Loucy (cell line): ENCODE data around the gene BUB1B.

Source experiments
- EZH2phosphoT487 ChIP-seq: fragments of 200-600 bp; IDR thresholded peaks from 2 replicates; pipeline ENCODE4 v1.6.1; 2018; ENCODE audit warnings: antibody characterized with exemption, mild to moderate bottlenecking, moderate library complexity, borderline replicate concordance
- TF ChIP-seq, protein P1 (sequence below): fragments of 200-600 bp; sonication (generic); conservative IDR thresholded peaks from 2 replicates; pipeline ENCODE4 v1.5.1; 2014; ENCODE audit warnings: mild to moderate bottlenecking, antibody characterized with exemption, low read length

DNA sequence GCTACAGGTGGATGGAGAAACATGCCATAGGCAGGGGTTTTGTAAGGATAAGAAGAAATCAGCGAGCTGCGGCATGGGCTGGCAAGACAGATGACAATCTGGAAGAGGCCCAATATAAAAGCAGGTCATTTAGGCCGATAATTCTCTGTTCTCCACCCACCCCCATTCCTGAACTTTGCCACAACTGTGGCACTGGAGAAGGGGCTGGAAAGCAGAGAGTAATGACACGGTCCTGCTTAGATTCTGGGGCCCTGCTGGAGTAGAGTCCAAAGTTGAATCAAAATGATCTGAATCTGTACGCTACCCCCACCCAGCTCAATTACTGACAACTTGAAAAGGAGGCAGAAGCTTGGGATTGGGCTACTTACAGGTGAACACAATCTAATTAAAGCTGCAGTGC lies 18.4 kb upstream of the BUB1B start:
- TF ChIP-seq, protein P1, sequence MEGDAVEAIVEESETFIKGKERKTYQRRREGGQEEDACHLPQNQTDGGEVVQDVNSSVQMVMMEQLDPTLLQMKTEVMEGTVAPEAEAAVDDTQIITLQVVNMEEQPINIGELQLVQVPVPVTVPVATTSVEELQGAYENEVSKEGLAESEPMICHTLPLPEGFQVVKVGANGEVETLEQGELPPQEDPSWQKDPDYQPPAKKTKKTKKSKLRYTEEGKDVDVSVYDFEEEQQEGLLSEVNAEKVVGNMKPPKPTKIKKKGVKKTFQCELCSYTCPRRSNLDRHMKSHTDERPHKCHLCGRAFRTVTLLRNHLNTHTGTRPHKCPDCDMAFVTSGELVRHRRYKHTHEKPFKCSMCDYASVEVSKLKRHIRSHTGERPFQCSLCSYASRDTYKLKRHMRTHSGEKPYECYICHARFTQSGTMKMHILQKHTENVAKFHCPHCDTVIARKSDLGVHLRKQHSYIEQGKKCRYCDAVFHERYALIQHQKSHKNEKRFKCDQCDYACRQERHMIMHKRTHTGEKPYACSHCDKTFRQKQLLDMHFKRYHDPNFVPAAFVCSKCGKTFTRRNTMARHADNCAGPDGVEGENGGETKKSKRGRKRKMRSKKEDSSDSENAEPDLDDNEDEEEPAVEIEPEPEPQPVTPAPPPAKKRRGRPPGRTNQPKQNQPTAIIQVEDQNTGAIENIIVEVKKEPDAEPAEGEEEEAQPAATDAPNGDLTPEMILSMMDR, result no peak
- no peak for TF ChIP-seq EZH2phosphoT487
